IPS-11a (cell line): ENCODE measurements around the gene GHRH.

Source experiments
- H3K4me3 ChIP-seq: one replicate; pipeline ENCODE4 v1.5.1; 2013; ENCODE audit warnings: low read depth, low read length, control low read depth

Gene GHRH

DNA sequence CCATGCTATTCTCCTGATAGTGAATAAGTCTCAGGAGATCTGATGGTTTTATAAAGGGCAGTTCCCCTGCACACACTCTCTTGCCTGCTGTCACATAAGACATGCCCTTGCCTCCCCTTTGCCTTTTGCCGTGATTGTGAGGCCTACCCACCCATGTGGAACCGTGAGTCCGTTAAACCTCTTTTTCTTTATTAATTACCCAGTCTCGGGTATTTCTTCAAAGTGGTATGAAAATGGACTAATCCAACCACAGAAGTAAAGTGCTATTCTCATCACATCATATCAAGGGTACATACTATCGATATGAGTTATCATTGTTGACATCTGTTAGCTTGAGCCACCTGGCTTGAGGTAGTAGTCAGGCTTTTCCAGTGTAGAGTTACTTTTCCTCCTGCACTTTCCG lies 30.1 kb upstream of the GHRH start:
- H3K4me3 ChIP-seq: no peak overlapping the region

DNA sequence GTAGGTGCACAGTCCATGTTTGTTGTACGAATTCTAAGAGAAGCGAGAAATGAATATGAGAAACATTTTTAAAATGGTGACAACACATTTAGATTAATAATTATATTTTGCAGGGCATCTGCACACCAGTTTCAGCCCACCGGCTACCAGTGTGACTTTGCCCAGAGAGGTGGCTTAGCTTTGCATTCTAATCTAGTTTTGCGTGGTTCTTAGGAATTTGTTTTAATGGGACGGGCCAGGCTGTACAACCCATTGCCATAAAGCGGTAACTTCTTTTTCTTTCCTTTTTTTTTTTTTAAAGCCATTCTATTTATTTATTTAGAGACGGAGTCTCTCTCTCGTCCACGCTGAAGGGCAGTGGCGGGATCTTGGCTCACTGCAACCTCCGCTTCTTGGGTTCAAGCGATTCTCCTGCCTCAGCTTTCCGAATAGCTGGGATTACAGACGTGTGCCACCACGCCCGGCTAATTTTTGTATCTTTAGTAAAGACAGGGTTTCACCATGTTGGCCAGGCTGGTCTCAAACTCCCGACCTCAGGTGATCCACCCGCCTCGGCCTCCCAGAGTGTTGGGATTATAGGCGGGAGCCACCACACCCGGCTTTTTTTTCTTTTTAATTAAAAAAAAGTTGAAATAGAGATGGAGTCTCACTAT lies 28.7 kb upstream of the GHRH start:
- peak overlapping the region; percentile 91 for H3K4me3 ChIP-seq

DNA sequence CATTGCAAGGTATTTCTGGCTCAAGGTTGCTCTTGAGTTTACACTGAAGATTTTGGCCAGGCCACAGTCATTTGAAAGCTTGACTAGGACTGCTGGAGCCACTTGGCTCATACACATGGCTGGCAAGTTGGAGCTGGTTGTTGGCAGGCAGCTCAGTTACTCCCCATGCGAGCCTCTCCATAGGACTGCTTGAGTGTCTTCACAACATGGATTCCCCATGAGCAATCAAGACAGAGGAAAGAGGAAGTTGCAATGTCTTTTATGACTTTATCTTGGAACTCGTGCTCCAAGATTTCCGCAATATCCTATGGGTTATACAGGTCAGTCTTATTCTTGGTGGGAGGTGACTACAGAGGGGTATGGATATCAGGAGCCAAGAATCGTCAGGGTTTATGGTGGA lies 26.5 kb upstream of the GHRH start:
- H3K4me3 ChIP-seq: no peak overlapping the region

DNA sequence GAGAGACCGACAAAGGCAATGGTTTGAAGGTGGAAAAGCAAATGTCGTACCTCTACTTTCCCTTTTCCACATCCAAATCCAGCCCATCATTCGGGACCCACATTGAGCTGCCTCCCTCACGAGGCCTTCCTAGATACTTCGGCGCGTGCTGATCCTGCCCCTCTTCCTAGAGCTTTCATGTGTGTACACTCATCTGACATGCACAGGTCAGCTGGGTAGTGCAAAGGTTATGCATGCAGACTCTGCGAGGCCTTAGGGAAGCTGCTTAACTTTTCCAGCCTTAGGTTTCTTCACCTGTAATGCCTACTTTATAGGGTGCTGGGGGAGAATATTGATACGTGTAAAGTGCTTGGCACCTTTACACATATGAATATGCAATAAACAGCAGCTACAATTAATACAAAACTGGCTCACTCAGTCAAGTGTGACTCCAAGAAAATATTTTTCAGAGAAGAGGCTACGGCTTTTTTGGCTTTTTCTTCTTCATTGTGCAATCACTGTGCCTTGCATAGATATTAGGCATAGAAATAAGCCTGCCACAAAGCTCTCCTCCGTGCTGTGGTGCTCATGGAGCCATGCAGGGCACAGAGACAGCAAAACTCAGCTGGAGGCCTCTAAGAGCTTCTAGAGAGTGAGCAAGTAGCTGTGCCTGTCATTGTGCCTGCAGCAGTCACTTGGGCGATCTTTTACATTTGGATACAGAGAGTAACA lies 24.2 kb upstream of the GHRH start:
- no peak overlapping the region for H3K4me3 ChIP-seq

DNA sequence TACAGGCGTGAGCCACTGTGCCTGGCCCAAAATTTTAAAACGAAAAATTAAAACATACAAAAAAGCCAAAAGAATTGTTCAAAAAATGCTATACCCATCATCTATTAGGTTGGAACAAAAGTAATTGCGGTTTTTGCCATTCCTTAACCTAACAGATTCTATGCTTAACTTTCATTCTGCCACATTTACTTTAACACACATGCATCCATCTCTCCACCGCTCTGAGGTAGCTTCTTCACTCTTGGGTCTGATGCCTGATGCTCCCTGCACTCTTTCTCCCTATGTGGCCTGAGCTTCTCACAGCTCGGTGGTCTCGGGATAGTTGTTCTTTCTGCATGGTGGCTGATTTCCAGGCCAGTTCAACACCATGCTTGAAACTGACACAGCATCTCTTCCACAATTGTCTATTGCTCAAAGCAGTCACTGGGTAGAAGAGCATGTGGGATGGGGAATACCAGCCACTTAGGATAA lies 23.1 kb upstream of the GHRH start:
- no peak overlapping the region for H3K4me3 ChIP-seq

DNA sequence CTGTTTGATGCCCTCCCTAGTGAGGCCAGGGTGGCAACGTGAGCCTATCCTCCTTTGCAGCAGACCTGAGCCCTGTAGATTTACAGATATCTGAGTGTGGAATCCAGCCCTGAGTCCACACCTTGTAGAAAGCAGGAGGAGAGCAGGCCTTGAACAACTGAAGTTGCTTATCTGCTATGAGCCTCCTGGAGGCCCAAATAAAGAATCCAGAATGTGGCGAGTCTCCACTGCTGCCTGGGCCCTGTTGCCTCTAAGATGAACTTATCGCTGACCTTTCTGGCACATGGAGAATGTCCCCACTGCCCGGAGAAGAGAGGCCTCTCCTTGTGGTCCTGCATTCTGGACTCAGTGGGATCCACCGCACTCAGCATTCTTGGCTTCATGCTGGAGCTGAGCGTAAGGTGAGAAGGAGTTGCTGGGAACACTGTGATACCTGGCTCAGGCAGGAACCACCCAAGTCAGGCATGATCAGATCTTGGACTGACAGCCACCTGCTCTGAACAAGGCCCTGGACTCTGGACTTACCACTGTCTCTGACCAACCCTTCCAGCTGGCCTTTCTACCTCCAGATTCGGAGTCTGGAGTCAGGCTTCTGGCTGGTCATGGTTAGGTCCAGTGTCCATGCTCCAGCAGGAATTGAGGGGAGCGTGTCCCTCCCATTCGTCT lies 22.0 kb upstream of the GHRH start:
- H3K4me3 ChIP-seq: no peak overlapping the region

DNA sequence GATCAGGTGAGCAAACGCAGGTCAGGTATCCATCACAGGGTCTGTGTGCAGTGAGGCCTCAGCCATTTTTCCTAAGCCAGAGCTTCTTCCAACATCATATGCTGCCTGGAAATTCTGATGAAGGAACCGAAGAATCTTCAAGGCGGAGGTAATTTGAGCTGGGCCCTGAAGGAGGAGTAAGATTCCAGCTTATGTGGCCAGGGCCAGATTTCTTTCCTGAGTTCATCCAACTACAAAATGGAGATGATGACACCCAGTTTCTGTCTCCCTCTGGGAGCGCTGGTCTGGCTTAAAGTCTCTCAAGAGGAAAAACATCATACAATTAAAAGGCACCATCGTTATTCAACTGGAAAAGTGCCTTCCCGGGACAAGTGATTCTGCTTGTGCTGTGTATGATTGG lies 20.9 kb upstream of the GHRH start:
- H3K4me3 ChIP-seq: no peak overlapping the region

DNA sequence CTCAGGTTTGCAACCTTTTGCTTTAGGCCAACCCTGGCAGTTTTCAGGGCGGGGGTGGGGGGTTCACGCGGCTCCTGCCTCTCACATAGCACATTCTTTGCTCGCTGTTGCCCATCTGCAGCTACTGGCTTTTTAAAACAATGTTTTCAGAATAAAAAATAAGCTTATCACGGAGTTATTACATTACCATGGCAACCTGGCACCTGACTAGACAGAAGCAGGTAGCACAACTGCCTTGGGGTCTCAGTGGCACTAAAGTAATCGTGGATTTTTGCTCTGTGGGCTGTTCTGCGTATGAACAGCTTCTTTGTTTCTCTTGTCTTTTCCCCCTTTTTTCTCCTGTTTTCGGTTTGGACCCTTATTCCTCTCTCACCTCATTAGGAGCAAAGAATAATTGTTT lies 18.8 kb upstream of the GHRH start:
- H3K4me3 ChIP-seq: no peak overlapping the region

DNA sequence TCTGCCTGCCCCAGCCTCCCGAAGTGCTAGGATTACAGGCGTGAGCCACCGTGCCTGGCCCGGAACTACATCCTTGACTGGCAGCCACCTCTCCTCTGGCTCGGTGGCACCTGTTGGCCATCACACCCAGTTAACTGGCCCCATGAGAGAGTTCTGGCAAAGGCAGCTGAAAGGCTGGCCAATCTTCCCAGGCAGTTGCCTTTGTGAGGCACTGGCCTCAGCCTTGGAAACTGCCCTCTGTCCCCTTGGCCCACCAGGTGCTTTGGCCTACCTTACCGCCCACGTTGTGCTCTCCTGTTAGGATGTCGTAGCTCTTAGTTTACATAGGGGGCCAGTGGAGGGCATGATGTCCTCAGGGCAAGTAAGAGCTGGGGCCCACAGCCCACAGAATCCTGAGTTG lies 18.2 kb upstream of the GHRH start:
- H3K4me3 ChIP-seq: no peak overlapping the region

DNA sequence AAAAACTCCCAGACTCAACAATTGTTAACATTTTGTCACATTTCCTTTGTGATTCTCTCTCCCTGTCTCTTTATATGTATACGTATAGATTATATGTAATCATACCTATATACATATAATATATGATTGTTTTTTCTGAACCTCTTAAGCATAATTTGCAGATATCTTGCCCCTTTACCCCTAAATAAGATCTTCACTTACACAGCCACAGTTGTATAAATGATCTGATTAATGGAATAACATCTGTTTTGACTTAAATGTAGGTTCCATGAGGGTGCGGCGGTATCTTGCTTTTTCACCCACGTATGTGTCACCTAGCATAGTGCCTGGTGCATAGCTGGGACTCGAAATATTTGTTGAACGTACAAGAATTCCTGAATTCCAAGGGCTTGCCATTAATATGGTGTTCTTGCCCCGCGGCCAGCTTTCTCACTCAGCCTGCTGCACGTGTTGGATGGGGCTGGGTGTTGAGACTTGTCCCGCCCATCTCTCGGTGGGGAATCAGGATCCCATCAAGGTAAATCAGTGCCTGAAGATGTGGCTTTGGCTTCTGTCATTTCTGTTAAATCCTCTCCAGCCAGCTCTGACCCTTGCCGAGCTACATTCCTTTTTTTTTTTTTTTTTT lies 17.5 kb upstream of the GHRH start:
- no peak overlapping the region for H3K4me3 ChIP-seq

DNA sequence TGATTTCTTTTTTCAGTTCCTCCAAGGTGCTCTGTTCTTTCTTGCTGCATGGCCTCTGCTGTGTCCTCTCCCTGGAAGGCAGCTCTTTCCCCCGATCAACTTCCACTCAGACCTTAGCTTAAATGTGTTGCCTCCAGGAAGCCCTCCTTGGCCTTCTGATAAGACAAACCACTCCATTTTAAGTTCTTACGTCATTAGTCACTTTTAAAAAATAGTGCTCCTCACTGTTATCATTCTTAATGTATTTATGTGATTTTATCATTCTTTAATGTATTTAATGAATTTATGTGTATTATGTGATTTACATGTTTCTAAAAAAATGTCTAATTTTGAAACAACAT lies 15.6 kb upstream of the GHRH start:
- no peak overlapping the region for H3K4me3 ChIP-seq

DNA sequence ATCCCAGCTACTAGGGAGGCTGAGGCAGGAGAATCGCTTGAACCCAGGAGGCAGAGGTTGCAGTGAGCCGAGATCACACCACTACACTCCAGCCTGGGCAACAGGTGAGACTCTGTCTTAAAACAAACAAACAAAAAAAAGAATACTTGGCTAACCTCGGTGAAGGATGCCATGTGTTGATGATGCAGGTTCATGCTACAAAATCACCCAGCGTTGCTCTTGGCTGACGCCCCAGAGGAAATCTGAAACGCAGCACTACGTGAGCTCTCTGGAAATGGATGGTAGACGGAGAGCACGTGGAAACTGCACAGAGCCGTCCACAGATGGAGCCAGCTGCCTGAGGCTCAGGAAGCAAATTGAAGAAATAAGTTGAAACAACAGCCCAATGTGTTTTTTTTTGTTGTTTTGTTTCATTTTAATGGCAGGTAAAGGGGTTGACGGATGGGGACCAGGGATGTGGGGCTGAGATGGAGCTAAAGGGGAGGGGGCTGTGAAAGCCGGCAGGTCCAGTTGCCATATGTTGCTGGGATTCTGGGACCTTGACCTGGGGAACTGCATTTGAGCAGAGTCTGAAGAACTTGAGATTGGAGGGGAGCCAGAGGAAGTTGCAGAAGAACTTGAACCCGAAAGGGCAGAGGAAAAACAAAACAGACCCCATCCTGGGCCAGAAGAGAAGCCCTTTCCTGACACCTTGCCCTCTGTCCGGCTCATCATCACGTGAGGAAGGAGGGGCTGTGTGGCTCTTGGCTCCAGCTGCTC lies 15.1 kb upstream of the GHRH start:
- no peak overlapping the region for H3K4me3 ChIP-seq

DNA sequence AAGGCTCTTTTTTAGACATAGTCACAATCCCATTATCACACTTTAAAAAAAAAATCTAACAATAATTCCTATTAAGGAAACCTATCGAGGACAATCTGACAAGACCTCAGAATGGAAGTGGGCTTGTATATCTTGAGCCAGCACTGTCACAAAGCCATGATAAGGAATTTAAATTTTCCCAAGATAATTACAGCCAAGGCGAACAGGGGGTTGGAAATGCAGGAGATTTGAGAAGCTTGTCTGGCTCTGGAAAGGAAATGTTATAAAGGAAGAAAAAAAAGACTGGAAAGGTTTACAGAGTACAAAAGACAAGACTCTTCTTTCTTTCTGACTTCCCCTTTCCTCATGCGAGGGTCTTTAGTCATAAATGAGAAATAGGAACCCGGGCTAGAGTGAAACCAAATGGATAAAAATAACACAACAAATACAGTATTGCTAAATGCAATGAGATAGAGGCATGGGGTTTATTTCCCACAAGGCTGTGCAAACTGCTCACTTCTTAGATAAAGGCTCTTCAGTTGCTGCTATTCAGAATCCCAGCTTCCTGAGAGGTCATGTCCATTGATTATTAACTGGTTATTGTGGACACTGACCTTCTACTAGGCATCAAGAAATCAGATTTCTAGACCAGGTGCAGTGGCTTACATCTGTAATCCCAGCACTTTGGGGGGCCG lies 13.4 kb upstream of the GHRH start:
- H3K4me3 ChIP-seq: no peak overlapping the region

DNA sequence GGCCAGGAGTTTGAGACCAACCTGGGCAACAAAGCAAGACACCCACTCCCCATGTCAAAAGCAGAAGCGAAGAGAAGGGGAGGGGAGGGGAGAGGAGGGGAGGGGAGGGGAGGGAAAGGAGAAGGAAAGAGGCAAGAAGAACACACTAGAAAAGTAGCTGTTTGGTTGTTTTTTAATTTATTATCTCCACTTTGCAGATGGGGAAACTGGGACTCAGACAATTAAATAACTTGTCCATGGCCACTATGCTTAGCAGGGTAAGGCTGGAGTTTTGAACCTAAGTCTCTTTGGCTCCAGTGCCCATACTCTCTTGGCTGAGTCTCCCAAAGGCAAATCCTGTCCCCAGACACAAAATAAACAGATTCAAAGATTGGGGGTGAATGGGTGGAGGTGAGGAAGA lies 12.4 kb upstream of the GHRH start:
- no peak overlapping the region for H3K4me3 ChIP-seq

DNA sequence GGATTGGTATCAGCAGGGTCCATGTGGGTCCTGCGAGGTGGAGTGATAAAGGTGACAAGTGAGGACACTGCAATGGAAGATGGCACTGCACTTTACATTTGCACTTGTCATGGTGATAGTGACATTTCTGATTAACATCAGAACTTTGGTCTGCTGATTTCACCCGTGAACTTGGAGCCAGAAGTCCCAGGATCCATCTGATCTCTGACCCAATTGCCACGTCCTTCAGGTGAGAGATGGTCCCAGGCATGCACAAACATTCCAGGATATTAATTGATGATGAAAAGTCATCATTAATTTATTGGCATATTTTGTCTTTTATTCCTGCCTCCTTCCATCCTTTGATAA lies 9.8 kb upstream of the GHRH start:
- H3K4me3 ChIP-seq: no peak overlapping the region

DNA sequence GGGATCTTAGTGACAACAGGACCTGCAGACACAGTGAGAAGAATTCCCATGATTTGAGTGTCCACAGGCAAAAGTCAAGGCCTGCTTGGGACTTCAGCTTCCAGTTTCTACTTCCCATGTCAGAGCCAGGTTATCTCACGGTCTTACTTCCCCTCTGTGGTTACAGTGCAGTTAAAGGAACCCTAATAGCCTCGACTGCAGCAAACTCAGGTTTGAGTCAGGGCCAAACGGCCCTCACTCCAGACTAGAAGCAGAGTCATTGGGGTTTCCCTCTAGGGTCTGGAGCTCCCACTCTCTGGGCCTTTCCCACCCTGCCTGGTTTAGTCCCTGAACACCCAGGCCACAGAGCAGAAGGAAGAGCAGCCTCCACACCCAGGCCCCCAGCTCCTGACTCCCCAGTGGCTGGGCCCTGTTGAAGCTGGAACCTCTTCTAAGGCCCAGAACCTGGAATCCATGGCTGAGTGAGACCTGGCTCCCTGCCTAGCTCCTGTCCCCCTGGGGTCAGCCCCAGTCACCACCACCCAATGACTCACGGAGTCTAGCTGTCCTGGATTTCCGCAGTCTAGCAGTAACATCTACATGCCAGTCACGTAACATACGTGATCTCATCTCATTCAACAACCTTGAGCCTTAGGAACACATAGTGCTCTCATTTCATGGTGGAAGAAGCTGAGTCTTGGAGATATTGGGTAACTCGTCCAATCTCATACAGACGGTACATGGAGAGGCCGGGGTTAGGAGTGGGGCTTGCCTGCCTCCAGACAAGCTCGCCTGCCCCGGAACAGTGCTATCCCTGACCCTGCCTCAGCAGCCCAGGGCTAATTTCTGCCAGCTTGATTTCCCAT lies 9.2 kb upstream of the GHRH start:
- no peak overlapping the region for H3K4me3 ChIP-seq

DNA sequence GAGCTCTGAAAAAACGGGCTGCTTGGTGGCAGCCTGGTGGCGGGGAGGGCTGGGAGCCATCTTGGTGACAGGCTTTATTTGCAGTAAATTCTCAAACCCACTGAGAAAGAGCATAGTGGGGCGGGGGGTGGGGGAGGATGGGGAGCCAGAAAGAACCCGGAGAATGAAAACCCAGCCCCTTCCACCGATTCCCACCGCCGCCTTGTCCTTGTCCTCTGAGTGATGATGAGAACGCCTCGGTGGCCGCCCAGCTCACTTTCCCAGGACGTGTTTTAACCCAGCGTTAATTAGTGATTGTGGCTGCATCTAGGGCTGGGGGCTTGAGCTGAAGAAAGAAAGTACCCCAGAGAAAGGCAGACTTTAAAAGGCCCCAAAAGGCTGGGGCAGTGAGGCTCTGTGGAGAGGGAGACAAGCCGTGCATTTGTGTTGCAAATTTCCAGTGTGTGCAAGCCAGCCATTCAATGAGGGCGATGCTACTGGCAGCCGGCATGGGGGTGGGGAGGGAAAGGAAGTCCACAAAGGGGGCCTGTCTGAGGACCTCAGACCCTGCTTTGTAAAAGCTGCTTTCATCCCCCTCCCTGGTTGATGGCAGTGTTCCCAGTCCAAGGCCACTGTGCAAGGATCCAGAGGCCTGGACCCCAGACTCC lies 6.2 kb upstream of the GHRH start:
- no peak overlapping the region for H3K4me3 ChIP-seq

DNA sequence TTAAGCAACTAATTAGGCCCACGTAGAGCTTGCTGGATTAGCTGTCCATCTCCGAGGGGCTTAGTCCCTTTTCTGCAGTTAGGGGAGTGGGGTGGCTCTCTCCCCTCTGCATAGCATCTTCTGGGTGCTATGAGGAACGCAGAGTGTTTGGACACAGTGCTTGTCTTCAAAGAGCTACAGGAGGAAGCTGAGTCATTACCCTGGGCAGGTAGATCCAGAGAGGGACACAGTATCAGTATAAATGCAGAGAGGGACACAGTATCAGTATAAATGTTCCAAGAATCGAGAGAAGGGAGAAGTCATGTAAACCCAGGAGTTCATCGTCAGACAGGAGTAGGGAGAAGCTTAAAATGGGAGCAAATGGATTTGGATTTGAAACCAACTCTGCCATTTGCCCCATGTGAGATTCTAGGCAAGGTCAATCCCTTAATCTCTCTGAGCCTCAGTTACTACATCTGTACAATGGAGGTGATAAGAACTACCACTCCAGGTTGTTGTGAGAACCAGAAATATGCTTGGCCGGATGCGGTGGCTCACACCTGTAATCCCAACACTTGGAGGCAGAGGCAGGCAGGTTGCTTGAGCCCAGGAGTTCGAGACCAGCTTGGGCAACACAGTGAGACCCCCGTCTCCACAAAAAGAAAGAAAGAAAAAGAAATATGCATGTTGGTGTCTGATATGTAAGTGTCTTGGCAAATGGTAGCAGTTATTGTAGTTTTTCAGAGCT lies 5.5 kb upstream of the GHRH start:
- H3K4me3 ChIP-seq: no peak overlapping the region

DNA sequence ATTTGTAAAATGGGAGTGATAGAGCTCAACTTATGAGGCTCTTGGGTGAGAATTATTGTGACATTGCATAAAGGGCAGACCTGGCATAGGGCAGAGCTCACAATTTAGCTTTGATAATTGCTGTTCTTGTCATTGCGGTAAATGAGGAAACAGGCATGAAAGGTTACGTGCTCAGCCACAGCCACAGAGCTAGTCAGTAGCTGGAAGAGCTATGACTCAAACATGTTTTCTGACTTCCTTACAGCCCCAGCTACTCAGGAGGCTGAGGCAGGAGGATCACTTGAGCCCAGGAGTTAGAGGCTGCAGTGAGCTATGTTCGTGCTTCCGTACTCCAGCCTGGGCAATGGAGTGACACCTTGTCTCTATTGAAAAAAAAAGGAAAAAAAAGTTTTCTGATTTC lies 3.5 kb upstream of the GHRH start:
- H3K4me3 ChIP-seq: no peak overlapping the region
